Pancreas (tissue), 10 donors: ENCODE measurements around the gene PTPRD. TPM values are rescaled to one million over a fixed set of nuclear protein-coding genes. Genes with fewer than 3 reads are reported as not detected.

Experiments
- ATAC-seq, 4 donors: fragments of 200-7000 bp; cut with Tn5 transposase; one replicate each; pipeline versions ENCODE4 v1.8.0 to v1.9.1; 2020; ENCODE audit warnings: mild to moderate bottlenecking in 4 of 4, moderate library complexity in 4 of 4
- DNase-seq, 6 donors: peaks; one replicate each; pipeline ENCODE4 v3.0.0-alpha.2; 2020
- FAIRE-seq: peaks from 2 replicates; lab custom pipeline; 2012; peaks lifted over from hg19 to GRCh38; lab: Jason Lieb, UNC
- H3K27ac ChIP-seq, 4 donors: fragments of 200-600 bp; sonication (generic); 1 replicate in 3 of 4; 2 replicates in 1 of 4; pipeline versions ENCODE4 v1.5.0 to v1.8.0; 2020
- H3K27me3 ChIP-seq, 4 donors: fragments of 200-600 bp; one replicate each; pipeline ENCODE4 v1.8.0; 2021
- H3K36me3 ChIP-seq, 3 donors: fragments of 200-600 bp; sonication (generic) in 1 of 3; one replicate each; pipeline versions ENCODE4 v1.5.0 to v1.8.0; 2020 to 2021
- H3K4me1 ChIP-seq, 3 donors: fragments of 200-600 bp; one replicate each; pipeline ENCODE4 v1.8.0; 2021
- H3K4me3 ChIP-seq, 4 donors: fragments of 200-600 bp; sonication (generic) in 2 of 4; one replicate each; pipeline versions ENCODE4 v1.5.0 to v1.8.0; 2020 to 2021
- H3K9me3 ChIP-seq, 4 donors: fragments of 200-600 bp; one replicate each; pipeline ENCODE4 v1.8.0; 2021
- CTCF ChIP-seq, 4 donors: fragments of 200-600 bp; sonication (generic) in 3 of 4; IDR thresholded peaks; one replicate each; pipeline versions ENCODE4 v1.5.0 to v1.8.0; 2021; ENCODE audit warnings: antibody characterized with exemption in 4 of 4
- WGBS, 2 donors: extraction: QIAGEN DNeasy Blood & Tissue Kit; methylation state at CpG; one replicate each; pipeline ENCODE4 v1.1.7; 2013; 5-methylcytosine and 5-hydroxymethylcytosine counted together
- intact Hi-C, 3 donors: fragments of 100-400 bp; cut with DNase I; formaldehyde crosslinking; loops; one replicate each; pipeline versions ENCODE4 v1.11.1 to v1.14.2; 2022
- polyA plus RNA-seq, 2 donors: library from polyadenylated mRNA; stranded (reverse); fragments of 200-250 nt; gene quantifications; one replicate each; pipeline ENCODE4 v1.2.3, GENCODE V29; 2013
- total RNA-seq, 6 donors: library from RNA; stranded (reverse); fragmentation: NEBNext Ultra II Directional in 4 of 6; extraction: Animal tissue kit (Norgen Biotek cat#: 25700) in 4 of 6; gene quantifications; one replicate each; pipeline versions ENCODE4 v1.2.1 to v1.2.4, GENCODE V29; 2021 to 2023
- donor health status: healthy with polysubstance abuse.
- donor health status: DM: no; HTN: no; CAD: no; lungs with moderate emphysema.
- donor health status: DM: no; HTN: no; CAD: no.
- donor health status: control.
- donor health status: control.
- donor health status: Bipolar disorder and iron deficiency.
- donor health status: DM: yes; HTN: yes; CAD: no.
- donor health status: DM: no; HTN: no; CAD: no.
- donor health status: DM: no; HTN: no; CAD: no.
- donor health status: DM: yes; HTN: yes; CAD: no.

Gene PTPRD
- total and polyA plus RNA-seq, 8 donors, result 2.1 to 21.7 (median 5.1) TPM

GRCh38 chr9:9998491-9999287, 614.1 kb downstream of the PTPRD start:
- no peak for FAIRE-seq

GRCh38 chr9:9997585-9997984, 615.2 kb downstream of the PTPRD start:
- Histone ChIP-seq H3K9me3 (no peaks in the 10 kb centered on the region), H3K27me3 (no peaks in the 10 kb centered on the region), H3K27ac (no peak overlapping the region), H3K4me1 (peaks cover 0 to 5% (median 0%) of the 10 kb centered on the region in 3 donors), H3K36me3 (no peaks in the 10 kb centered on the region), H3K4me3 (no peak overlapping the region)
- FAIRE-seq (no peak), ATAC-seq (no peak), DNase-seq (no peak)
- 51 to 52% methylated on average over 2 of the region's 2 CpGs for WGBS, 2 donors
- intact Hi-C loops, result no loop called here
- TF ChIP-seq CTCF (IDR thresholded peaks at IDR 0.05), result no peak

More at GRCh38 chr9:9998491-9999287, 614.1 kb downstream of the PTPRD start:
- H3K27me3 ChIP-seq, result no peaks in the 10 kb centered on the region
- TF ChIP-seq CTCF (IDR thresholded peaks at IDR 0.05), result no peak
- H3K9me3 ChIP-seq, result no peaks in the 10 kb centered on the region
- ATAC-seq (no peak), DNase-seq (no peak)
- H3K27ac ChIP-seq, result no peak overlapping the region
- H3K4me1 ChIP-seq, result peaks cover 0 to 5% (median 0%) of the 10 kb centered on the region in 3 donors
- H3K36me3 ChIP-seq, result no peaks in the 10 kb centered on the region
- WGBS, 2 donors, result 48 to 59% methylated on average over 8 of the region's 8 CpGs
- intact Hi-C loops, result no loop called here
- H3K4me3 ChIP-seq, result no peak overlapping the region

GRCh38 chr9:9996259-9996658, 616.5 kb downstream of the PTPRD start:
- Histone ChIP-seq H3K4me1 (peaks cover 0 to 5% (median 0%) of the 10 kb centered on the region in 3 donors), H3K9me3 (no peaks in the 10 kb centered on the region), H3K36me3 (no peaks in the 10 kb centered on the region), H3K27me3 (no peaks in the 10 kb centered on the region), H3K4me3 (no peak overlapping the region), H3K27ac (no peak overlapping the region)
- FAIRE-seq, result no peak
- intact Hi-C loops, result no loop called here
- ATAC-seq, result peak in 1 of 4 donors; percentile 68
- no peak for TF ChIP-seq CTCF (IDR thresholded peaks at IDR 0.05)
- DNase-seq, result no peak

- Histone ChIP-seq H3K27me3 (no peaks in the 10 kb centered on the region), H3K4me3 (no peak overlapping the region), H3K9me3 (no peaks in the 10 kb centered on the region), H3K27ac (no peak overlapping the region), H3K36me3 (no peaks in the 10 kb centered on the region), H3K4me1 (peaks cover 0 to 5% (median 0%) of the 10 kb centered on the region in 3 donors)
- TF ChIP-seq CTCF (IDR thresholded peaks at IDR 0.05), result no peak
- FAIRE-seq, result no peak
- 79 to 83% methylated on average over 1 of the region's 1 CpG for WGBS, 2 donors
- ATAC-seq, result no peak
- intact Hi-C loops, result no loop called here
- no peak for DNase-seq
These were observed 619.9 kb downstream of the PTPRD start for GRCh38 chr9:9992936-9993335.

- no peaks in the 10 kb centered on the region for H3K27me3 ChIP-seq
- DNase-seq, result peak in 1 of 6 donors; percentile 19
- no peak for TF ChIP-seq CTCF (IDR thresholded peaks at IDR 0.05)
- 31 to 33% methylated on average over 6 of the region's 6 CpGs for WGBS, 2 donors
- intact Hi-C loops, result no loop called here
- no peak for FAIRE-seq
- no peaks in the 10 kb centered on the region for H3K9me3 ChIP-seq
- peaks cover 0 to 3% (median 0%) of the 10 kb centered on the region in 3 donors for H3K4me1 ChIP-seq
- ATAC-seq, result peak in 2 of 4 donors; percentile 36 to 65
- H3K27ac ChIP-seq, result no peak overlapping the region
- H3K4me3 ChIP-seq, result no peak overlapping the region
- no peaks in the 10 kb centered on the region for H3K36me3 ChIP-seq
These were observed 639.7 kb downstream of the PTPRD start for GRCh38 chr9:9973062-9973461.
